ENCODE measurements around the gene PSMD1.
"Not testable (repeated sequence)": the region's sequence is repeated elsewhere in the genome, so short reads cannot be mapped to it uniquely, and the experiment has no call there.

Gene PSMD1

DNA sequence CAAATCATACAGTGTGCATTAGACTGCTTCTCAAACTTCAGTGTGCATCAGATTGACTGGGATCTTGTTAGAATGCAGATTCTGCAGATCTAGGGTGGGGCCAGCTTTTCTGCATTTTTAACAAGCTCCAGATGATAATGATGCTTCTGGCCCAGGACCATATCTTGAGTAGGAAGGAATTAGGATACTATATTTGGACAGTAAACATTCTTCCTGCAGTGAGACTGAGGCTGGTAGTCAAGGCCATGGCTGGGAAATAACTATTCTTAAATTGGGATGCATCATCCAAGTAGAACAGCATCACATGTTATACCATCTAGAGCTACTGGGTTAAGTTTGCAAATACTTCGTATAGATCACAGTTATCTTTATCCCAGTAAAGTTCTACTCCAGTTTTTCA is 113.4 kb downstream of the PSMD1 start:
- no peak overlapping the region for H3K27ac ChIP-seq
- TF ChIP-seq ZFX (IDR thresholded peaks at IDR 0.05; ENCODE audit: borderline replicate concordance), result no peak
- TF ChIP-seq, protein P1, sequence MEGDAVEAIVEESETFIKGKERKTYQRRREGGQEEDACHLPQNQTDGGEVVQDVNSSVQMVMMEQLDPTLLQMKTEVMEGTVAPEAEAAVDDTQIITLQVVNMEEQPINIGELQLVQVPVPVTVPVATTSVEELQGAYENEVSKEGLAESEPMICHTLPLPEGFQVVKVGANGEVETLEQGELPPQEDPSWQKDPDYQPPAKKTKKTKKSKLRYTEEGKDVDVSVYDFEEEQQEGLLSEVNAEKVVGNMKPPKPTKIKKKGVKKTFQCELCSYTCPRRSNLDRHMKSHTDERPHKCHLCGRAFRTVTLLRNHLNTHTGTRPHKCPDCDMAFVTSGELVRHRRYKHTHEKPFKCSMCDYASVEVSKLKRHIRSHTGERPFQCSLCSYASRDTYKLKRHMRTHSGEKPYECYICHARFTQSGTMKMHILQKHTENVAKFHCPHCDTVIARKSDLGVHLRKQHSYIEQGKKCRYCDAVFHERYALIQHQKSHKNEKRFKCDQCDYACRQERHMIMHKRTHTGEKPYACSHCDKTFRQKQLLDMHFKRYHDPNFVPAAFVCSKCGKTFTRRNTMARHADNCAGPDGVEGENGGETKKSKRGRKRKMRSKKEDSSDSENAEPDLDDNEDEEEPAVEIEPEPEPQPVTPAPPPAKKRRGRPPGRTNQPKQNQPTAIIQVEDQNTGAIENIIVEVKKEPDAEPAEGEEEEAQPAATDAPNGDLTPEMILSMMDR (IDR thresholded peaks at IDR 0.05), result no peak

DNA sequence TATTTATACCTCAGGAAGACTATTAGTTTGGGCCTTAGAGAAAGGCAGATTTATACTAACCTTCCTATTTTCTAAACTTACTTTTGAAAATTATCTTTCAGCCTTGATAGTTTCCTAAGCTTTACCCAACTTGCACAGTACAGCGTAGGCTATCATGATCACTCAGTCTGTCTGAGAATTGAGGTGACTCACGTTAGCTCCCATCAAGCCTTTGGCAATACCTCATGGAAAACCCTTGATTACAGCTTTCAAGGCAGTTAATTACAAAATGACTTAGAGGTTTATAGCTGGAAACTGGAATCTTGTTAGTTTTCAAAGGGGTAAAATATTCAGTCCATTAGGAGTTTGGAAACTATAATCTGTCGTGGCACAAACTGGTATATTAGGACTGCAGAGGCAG is 115.4 kb downstream of the PSMD1 start:
- no peak overlapping the region for H3K27ac ChIP-seq
- no peak for TF ChIP-seq ZFX (IDR thresholded peaks at IDR 0.05; ENCODE audit: borderline replicate concordance)
- TF ChIP-seq, protein P1 (IDR thresholded peaks at IDR 0.05), result no peak

DNA sequence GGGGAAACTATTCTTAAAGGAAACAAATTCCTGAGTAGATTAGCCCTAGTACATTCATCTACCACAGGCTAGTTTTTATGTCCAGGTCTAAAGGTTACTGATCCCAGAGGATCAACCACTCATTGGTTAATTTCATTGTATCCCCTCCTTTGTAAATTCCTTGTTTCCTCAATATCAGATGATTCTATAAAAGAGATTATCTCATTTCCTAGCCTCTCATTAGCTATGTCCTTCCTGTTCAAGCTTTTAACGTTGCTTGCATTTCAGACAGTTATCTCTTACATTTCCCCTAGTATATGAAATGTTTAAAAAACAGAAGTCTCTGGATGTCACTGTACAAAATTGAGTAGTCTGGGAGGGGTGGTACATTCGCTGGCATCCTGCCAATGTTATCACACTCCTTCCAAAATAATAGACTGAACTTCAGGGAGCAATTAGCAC is 117.6 kb downstream of the PSMD1 start:
- TF ChIP-seq ZFX (IDR thresholded peaks at IDR 0.05; ENCODE audit: borderline replicate concordance), result no peak
- TF ChIP-seq, protein P1 (IDR thresholded peaks at IDR 0.05), result no peak
- no peak overlapping the region for H3K27ac ChIP-seq

DNA sequence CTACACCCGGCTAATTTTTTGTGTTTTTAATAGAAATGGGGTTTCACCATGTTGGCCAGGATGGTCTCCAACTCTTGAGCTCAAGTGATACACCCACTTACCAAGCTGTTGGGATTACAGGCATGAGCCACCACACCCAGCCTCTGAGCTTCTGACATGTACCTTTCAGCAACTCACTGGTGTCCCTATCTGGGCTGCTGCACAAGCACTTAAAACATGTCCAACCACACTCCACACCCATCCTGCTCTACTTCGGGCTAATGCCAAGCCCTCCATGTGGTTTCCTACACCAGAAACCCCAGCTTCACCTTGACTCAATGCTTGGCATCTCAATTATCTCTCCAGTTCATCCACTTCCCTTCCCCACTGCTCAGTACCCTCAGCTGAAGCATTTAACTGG is 119.4 kb downstream of the PSMD1 start:
- no peak overlapping the region for H3K27ac ChIP-seq
- no peak for TF ChIP-seq ZFX (IDR thresholded peaks at IDR 0.05; ENCODE audit: borderline replicate concordance)
- TF ChIP-seq, protein P1 (IDR thresholded peaks at IDR 0.05), result no peak

DNA sequence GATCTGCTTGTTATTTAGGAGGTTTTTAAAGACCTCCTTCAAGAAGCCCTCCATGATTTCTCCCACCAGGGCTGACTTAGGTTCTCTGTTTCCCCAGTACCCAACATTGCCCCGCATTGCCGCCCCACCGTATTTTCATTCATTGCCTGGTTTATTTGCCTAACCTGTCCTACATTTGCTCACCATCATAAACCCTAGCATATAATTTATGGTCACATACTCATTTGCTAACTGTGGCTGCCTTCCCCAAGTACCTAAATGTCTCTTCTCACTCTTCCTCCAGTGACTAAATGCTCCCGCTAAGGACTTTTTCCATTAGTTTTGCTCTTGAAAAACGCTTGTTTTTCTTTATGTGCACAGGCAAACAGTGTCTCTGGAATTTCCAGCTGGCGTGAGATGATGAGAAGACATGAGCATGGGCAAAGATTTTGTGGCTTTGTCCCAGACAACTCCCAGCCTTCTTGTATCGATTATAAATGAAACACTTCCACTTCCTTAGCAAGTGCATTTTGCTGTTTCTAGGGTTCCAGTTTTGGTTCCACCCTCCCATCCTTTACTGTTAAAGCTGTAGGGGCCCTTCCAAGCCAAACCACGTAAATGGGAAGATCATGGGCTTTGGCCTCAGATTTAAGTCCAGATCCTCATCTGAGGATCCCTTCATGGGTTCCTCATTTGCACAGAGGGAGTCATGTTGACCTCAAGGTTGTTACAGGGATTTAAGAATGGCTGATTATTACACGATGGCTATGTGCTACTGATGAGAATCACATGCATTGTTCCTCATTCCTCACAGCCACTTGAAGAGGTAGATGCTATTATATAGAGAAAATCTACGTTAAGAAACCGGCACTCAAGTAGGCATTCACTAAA is 120.7 kb downstream of the PSMD1 start:
- H3K27ac ChIP-seq, result no peak overlapping the region
- TF ChIP-seq, protein P1 (IDR thresholded peaks at IDR 0.05), result no peak
- no peak for TF ChIP-seq ZFX (IDR thresholded peaks at IDR 0.05; ENCODE audit: borderline replicate concordance)

DNA sequence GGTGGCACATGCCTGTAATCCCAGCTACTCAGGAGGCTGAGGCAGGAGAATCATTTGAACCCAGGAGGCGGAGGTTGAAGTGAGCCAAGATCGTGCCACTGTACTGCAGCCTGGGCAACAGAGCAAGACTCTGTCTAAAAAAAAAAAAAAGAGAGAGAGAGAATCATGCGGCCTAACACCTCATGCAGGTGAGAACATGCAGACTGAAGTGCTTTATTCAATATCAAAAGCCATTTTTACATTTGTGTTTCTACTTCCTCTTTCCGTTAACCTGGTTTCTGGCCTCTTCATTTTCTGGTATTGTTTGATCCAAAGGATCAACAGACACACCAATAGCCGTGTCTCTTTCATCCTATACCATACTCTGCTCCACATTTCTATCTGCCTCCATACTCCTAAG is 122.1 kb downstream of the PSMD1 start:
- H3K27ac ChIP-seq, result not testable (repeated sequence)

DNA sequence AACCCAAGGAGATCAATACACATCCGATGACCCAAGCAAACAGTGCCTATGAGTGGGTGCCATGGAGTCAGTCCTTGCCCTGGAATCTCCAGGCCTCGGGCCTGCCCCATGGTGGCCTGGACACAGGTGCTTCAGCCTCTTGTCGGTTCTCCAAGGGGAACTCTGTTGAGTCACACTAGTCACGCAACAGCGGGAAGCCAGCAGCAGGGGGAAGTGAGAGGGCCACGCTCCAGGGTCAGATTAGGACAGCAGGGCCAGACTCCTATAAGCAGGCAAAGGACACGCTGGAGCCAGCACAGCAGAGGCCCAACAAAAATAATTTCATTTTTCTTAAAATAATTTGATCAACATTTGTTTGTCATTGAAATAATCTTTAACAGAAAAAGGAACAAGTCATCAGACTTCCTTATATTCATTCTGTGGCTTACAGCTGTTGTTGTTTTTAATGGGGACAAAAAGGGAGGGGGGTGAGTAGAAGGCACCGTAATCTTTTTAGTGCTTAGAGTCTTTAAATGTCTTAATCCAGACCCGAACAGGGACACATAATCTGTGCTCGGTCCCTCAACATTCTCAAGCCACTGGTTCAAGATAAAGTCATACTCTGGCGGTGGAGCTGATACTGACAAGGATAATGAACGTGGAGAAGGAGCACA is 125.3 kb downstream of the PSMD1 start:
- TF ChIP-seq, protein P1 (IDR thresholded peaks at IDR 0.05), result no peak
- no peak for TF ChIP-seq ZFX (IDR thresholded peaks at IDR 0.05; ENCODE audit: borderline replicate concordance)
- H3K27ac ChIP-seq, result no peak overlapping the region
